Measurements from ENCODE around the gene SAP30L.
A peak's percentile ranks its signal among the peaks of the same experiment; 100 is the strongest.

The SAP30L gene

GRCh38 chr5:154464438-154464837 is 18.6 kb downstream of the SAP30L start:
- FAIRE-seq (no peak), DNase-seq (ENCODE audit: low spot score) (no peak)

DNA sequence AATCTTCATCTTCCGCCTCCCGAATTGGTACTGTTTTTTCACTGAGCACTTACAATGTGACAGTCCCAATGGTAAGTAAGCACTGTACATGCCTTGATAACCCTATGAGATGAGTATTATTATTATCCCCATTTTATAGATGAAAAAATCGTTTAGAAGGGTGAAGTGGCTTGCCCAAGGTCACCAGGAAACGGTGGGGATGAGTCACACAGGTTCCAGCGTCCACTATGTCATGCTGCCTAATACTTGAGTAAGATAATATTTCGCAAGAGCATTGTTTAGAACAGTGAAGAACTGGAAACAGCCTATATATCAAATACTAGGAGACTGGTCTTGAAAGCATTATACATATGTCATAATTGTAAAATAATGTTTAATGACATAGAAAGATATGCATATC is 19.4 kb downstream of the SAP30L start:
- no peak for FAIRE-seq
- peak; percentile 24 for DNase-seq (ENCODE audit: low spot score)

- DNase-seq (ENCODE audit: low spot score): no peak
- FAIRE-seq: no peak
Observed at GRCh38 chr5:154466147-154466546, 20.4 kb downstream of the SAP30L start.

GRCh38 chr5:154466671-154467070 is 20.9 kb downstream of the SAP30L start:
- FAIRE-seq (no peak), DNase-seq (ENCODE audit: low spot score) (no peak)

- DNase-seq (ENCODE audit: low spot score): peak; percentile 88
- FAIRE-seq: no peak
Observed at GRCh38 chr5:154467655-154468354, 22.0 kb downstream of the SAP30L start.

DNA sequence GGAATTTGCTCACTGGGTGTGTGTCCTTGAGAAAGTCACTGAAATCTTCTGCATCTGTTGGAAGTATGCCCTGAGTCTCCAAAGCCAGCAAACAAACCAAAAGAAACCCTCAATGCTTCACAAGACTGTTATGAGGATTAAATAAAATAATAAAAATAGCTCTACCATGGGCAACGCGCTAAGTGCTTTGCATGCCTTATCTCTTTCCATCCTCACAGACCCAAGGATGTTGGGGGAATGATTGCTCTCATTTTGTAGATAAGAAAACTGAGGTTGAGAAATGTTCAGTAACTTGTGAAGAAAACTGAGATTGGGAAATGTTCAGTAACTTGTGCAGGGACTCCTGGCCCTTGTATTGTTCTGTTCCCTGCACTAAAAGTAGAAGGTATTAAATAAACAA is 24.3 kb downstream of the SAP30L start:
- FAIRE-seq (no peak), DNase-seq (ENCODE audit: low spot score) (no peak)

- DNase-seq (ENCODE audit: low spot score): peak; percentile 16
Observed at GRCh38 chr5:154470947-154471870, 25.4 kb downstream of the SAP30L start.

GRCh38 chr5:154472871-154473580 is 27.2 kb downstream of the SAP30L start:
- DNase-seq (ENCODE audit: low spot score): no peak

More at GRCh38 chr5:154470947-154471870, 25.4 kb downstream of the SAP30L start:
- no peak for FAIRE-seq

GRCh38 chr5:154473581-154474283 is 27.9 kb downstream of the SAP30L start:
- FAIRE-seq (no peak), DNase-seq (ENCODE audit: low spot score) (no peak)

More at GRCh38 chr5:154472871-154473580, 27.2 kb downstream of the SAP30L start:
- no peak for FAIRE-seq

- no peak for DNase-seq (ENCODE audit: low spot score)
- no peak for FAIRE-seq
Observed at GRCh38 chr5:154474396-154475334, 28.9 kb downstream of the SAP30L start.

DNA sequence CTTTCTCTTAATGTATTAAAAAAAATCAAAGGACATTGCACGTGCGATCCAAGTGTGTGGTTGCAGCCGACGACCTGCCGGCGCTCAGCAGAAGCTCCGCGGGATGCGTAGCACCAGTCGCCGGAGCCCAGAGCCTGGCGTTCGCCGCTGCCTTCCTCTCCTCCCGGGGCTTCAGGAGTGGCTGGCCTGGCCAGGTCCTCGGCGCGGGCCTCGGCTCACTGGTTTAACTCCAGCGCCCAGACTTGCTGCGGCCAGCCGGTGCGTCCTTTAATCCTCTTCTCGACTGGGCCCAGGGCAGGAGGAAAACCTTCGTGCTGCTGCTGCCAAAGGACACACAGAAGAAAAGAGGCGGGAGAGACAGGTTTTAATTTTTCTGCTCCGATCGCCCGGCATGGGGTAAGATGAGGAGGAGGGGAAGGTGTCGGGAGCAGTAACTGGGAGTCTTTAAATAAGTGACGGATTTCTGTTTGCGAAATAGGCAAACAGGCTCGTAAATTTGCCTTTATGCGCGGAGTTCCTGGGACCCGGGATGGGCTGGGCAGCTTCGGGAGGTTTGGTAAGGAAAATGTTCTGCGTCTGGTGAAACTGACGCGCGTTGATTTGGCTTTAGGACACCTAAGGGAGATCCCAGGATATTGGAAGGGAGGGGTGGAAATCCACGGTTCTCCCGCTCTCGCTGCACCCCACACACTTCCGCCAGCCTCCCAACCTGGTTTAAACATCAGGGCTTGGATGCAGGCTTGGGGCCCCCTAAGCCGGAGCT is 30.0 kb downstream of the SAP30L start:
- no peak for FAIRE-seq
- DNase-seq (ENCODE audit: low spot score): no peak

GRCh38 chr5:154476354-154477205 is 30.8 kb downstream of the SAP30L start:
- DNase-seq (ENCODE audit: low spot score): no peak
- FAIRE-seq: no peak

- no peak for FAIRE-seq
Observed at GRCh38 chr5:154477382-154478223, 31.8 kb downstream of the SAP30L start.

DNA sequence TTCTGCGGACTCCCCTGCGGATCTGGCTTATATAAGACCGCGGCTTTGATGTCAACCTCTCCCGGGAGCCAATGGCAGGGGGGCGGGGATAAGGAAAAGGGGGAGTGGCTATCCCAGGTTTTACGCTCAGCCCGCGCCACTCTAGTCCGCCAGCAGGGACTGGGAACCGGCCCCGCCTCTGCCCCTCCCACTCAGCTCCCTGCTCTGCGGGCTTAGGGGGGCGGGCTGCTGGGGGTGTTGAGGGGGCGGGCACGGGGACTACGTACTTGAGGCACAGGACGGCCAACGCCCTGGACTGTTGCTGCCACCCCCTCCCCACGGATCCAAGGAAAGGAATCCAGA is 32.4 kb downstream of the SAP30L start, which contains the start of gene HAND1:
Gene HAND1, minus strand, starts transcription at position 4 of the 342 bp plus-strand sequence. CDS start 219 bp downstream, outside the sequence.
- FAIRE-seq (no peak), DNase-seq (ENCODE audit: low spot score) (no peak)

More at GRCh38 chr5:154477382-154478223, 31.8 kb downstream of the SAP30L start:
- no peak for DNase-seq (ENCODE audit: low spot score)

DNA sequence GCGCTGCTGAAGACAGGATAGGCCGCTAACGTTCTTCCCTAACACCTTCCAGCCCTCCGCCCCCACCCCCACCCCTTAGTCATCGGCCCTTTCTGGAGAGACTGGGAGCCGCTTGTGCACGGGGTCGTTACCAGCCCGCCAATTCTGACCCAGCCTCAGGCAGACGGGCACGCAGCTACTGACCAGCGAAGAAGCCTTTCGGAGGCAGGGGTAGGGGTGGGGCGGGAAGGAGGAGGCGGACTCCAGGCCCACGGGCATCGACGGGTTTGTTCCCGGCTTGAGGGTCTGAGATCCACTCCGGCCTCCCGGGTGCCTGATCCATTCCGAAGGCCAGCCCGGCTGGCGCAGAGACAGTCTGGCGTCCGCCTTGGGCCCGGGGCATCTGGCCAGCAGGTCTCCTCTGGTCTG is 33.0 kb downstream of the SAP30L start:
- DNase-seq (ENCODE audit: low spot score): no peak
- FAIRE-seq: no peak

GRCh38 chr5:154479160-154479943 is 33.6 kb downstream of the SAP30L start:
- no peak for FAIRE-seq

More at GRCh38 chr5:154479160-154479943, 33.6 kb downstream of the SAP30L start:
- no peak for DNase-seq (ENCODE audit: low spot score)

All from urothelium cell line (cell line).